GM19455 (cell line): ENCODE results near the gene SLC5A6.
A peak's percentile ranks its signal among the peaks of the same experiment; 100 is the strongest.

ENCODE experiments used
- ATAC-seq: cut with Tn5 transposase; IDR thresholded peaks from one replicate; pipeline ENCODE4 v1.9.1; 2021; ENCODE audit not compliant: unreplicated experiment

SLC5A6 gene

GRCh38 chr2:27211943-27212625, at the start of gene SLC5A6, which contains the start of gene ATRAID:
SLC5A6 (minus strand) TSS chr2:27212268; CDS start chr2:27207650, 4,618 bp downstream.
ATRAID (plus strand) TSS chr2:27212041; CDS start chr2:27212369, 328 bp downstream.
- peak; percentile 85 for ATAC-seq

GRCh38 chr2:27261241-27261925, 49.3 kb upstream of the SLC5A6 start:
- ATAC-seq: no peak

- ATAC-seq: no peak
Measured at GRCh38 chr2:27258051-27258450, 46.0 kb upstream of the SLC5A6 start.

GRCh38 chr2:27256855-27257454, 44.9 kb upstream of the SLC5A6 start:
- ATAC-seq: no peak

GRCh38 chr2:27255660-27256059, 43.6 kb upstream of the SLC5A6 start:
- ATAC-seq: no peak

- ATAC-seq: no peak
Measured at GRCh38 chr2:27255187-27255586, 43.1 kb upstream of the SLC5A6 start.

GRCh38 chr2:27251766-27252165, 39.7 kb upstream of the SLC5A6 start:
- ATAC-seq: no peak

- no peak for ATAC-seq
Measured at GRCh38 chr2:27250652-27251379, 38.7 kb upstream of the SLC5A6 start.

- no peak for ATAC-seq
Measured at GRCh38 chr2:27249891-27250651, 38.0 kb upstream of the SLC5A6 start.

GRCh38 chr2:27249159-27249890, 37.3 kb upstream of the SLC5A6 start:
- no peak for ATAC-seq

GRCh38 chr2:27247893-27248292, 35.8 kb upstream of the SLC5A6 start:
- ATAC-seq: no peak

GRCh38 chr2:27245626-27246025, 33.6 kb upstream of the SLC5A6 start:
- ATAC-seq: no peak

- ATAC-seq: no peak
Measured at GRCh38 chr2:27245116-27245515, 33.0 kb upstream of the SLC5A6 start.

- ATAC-seq: no peak
Measured at GRCh38 chr2:27243391-27244130, 31.5 kb upstream of the SLC5A6 start.

- no peak for ATAC-seq
Measured at GRCh38 chr2:27242614-27242951, 30.5 kb upstream of the SLC5A6 start.

- no peak for ATAC-seq
Measured at GRCh38 chr2:27241761-27242613, 29.9 kb upstream of the SLC5A6 start.

GRCh38 chr2:27240406-27240805, 28.3 kb upstream of the SLC5A6 start:
- no peak for ATAC-seq

- no peak for ATAC-seq
Measured at GRCh38 chr2:27238976-27239375, 26.9 kb upstream of the SLC5A6 start.
